ENCODE results near the gene ALDH1A1. TPM values are rescaled to one million over a fixed set of nuclear protein-coding genes. Genes with fewer than 3 reads are reported as not detected.

The ALDH1A1 gene
- polyA plus RNA-seq, 1 of the 3 experiments (the other 2 are of a cell fraction) = 0.03 TPM

DNA sequence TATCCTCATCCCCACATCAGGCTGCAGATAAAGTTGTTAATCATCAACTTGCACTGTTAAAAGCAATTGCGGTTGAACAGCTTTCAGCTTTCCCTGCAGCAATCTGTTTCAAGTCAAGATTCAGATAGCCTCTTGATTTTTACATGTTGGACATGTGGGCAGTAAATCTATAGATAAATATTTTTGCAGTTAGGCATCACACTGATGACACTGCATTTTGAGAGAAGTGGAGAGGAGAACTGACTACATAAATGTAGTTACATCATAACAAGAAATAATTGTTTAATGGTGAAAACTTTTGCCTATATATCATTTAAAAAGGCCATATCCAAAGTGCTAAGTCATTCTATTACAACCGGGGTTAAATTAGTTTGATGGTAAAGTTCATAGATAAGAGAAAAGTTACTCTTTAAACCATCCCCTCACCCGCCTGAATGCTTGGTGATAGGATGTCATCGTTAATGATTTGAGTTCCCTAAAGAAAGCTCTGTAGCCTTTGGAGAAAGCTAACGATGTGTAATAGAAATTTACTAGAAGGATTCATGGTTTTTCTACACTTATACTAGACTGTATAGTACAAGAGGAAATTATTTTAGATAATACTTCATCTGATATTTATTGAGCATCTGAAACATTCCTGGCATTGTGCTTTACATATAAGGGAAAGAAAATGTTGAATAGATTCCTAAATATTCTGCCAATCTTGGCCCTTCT lies 30.8 kb upstream of the ALDH1A1 start (continued):
- TF ChIP-seq GATA2 (CRISPR knock-in tag; IDR thresholded peaks at IDR 0.05) = no peak
- no peak for TF ChIP-seq YY1 (IDR thresholded peaks at IDR 0.05; ENCODE audit: low read depth)
- no peak for TF ChIP-seq RAD21 (IDR thresholded peaks at IDR 0.05; ENCODE audit: low read length)
- no peak for TF ChIP-seq FOXJ3 (CRISPR knock-in tag; IDR thresholded peaks at IDR 0.05)

GRCh38 chr9:72983056-72983455 lies 30.2 kb upstream of the ALDH1A1 start:
- Histone ChIP-seq H4K20me1 (ENCODE audit: insufficient read depth) (no peaks in the 10 kb centered on the region), H3K4me2 (no peak overlapping the region), H3K4me3 (ENCODE audit: low read depth in 2 of 2, low read length in 1 of 2) (no peak overlapping the region), H3K4me1 (ENCODE audit: control insufficient read depth in 1 of 2, insufficient read depth in 2 of 2, low read depth in 1 of 2, low read length in 1 of 2) (peaks cover 0 to 22% of the 10 kb centered on the region in 2 experiments; a peak in 1 of 4 replicates), H3K79me2 (ENCODE audit: insufficient read depth) (no peaks in the 10 kb centered on the region), H3K36me3 (replicated peaks in 1 of 2; ENCODE audit: control insufficient read depth in 1 of 2, insufficient read depth in 2 of 2, low read length in 1 of 2) (no peaks in the 10 kb centered on the region), H3K27me3 (ENCODE audit: insufficient read depth) (no peaks in the 10 kb centered on the region; the same call in 1 of the 2 replicates), H3K9me3 (no peaks in the 10 kb centered on the region), H3K9me2 (no peaks in the 10 kb centered on the region), H2AFZ (ENCODE audit: low read depth) (no peak overlapping the region), H3K9ac (no peak overlapping the region), H3K27ac (ENCODE audit: low read depth in 2 of 2, low read length in 1 of 2) (no peak overlapping the region), H3F3A (replicated peaks; ENCODE audit: insufficient read depth) (no peaks in the 10 kb centered on the region)
- CTCF ChIA-PET = no interaction called here
- TF ChIP-seq RFX5 (IDR thresholded peaks at IDR 0.05; ENCODE audit: low read length) (no peak), TEAD4 (IDR thresholded peaks at IDR 0.05; ENCODE audit: borderline replicate concordance, insufficient read depth) (no peak), NFIC (IDR thresholded peaks at IDR 0.05; ENCODE audit: borderline replicate concordance) (no peak), MEF2A (IDR thresholded peaks at IDR 0.05; ENCODE audit: borderline replicate concordance, low read depth) (no peak), TAF1 (IDR thresholded peaks at IDR 0.05; ENCODE audit: borderline replicate concordance, low read depth, low read length) (no peak), FOXJ3 (CRISPR knock-in tag; IDR thresholded peaks at IDR 0.05) (no peak), GABPA (IDR thresholded peaks at IDR 0.05; ENCODE audit: low read depth) (no peak), FOXM1 (IDR thresholded peaks at IDR 0.05; ENCODE audit: low read depth) (no peak)
- TF ChIP-seq, protein P1, sequence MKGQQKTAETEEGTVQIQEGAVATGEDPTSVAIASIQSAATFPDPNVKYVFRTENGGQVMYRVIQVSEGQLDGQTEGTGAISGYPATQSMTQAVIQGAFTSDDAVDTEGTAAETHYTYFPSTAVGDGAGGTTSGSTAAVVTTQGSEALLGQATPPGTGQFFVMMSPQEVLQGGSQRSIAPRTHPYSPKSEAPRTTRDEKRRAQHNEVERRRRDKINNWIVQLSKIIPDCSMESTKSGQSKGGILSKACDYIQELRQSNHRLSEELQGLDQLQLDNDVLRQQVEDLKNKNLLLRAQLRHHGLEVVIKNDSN (IDR thresholded peaks at IDR 0.05; ENCODE audit: borderline replicate concordance, low read depth) = no peak
- POLR2A ChIA-PET = no interaction called here
- no peak for DNase-seq

GRCh38 chr9:72982146-72982799 lies 29.4 kb upstream of the ALDH1A1 start:
- Histone ChIP-seq H3K36me3 (replicated peaks in 1 of 2; ENCODE audit: control insufficient read depth in 1 of 2, insufficient read depth in 2 of 2, low read length in 1 of 2) (no peaks in the 10 kb centered on the region), H3K4me3 (ENCODE audit: low read depth in 2 of 2, low read length in 1 of 2) (no peak overlapping the region), H3K9ac (no peak overlapping the region), H3K9me3 (no peaks in the 10 kb centered on the region), H3K79me2 (ENCODE audit: insufficient read depth) (no peaks in the 10 kb centered on the region), H2AFZ (ENCODE audit: low read depth) (no peak overlapping the region), H3K27ac (ENCODE audit: low read depth in 2 of 2, low read length in 1 of 2) (no peak overlapping the region), H3F3A (replicated peaks; ENCODE audit: insufficient read depth) (no peaks in the 10 kb centered on the region), H3K4me2 (no peak overlapping the region), H4K20me1 (ENCODE audit: insufficient read depth) (no peaks in the 10 kb centered on the region), H3K27me3 (ENCODE audit: insufficient read depth) (no peaks in the 10 kb centered on the region; the same call in 1 of the 2 replicates), H3K9me2 (no peaks in the 10 kb centered on the region), H3K4me1 (ENCODE audit: control insufficient read depth in 1 of 2, insufficient read depth in 2 of 2, low read depth in 1 of 2, low read length in 1 of 2) (peaks cover 0 to 29% of the 10 kb centered on the region in 2 experiments; a peak in 1 of 4 replicates)
- TF ChIP-seq NFIC (IDR thresholded peaks at IDR 0.05; ENCODE audit: borderline replicate concordance) (0 out of 2 replicates have a peak, but pooled peaks have one; percentile 4), FOXM1 (IDR thresholded peaks at IDR 0.05; ENCODE audit: low read depth) (no peak)
- ChIA-PET CTCF (no interaction called here), POLR2A (no interaction called here)
- WGBS (ENCODE audit: low lambda C conversion rate) = 3% methylated on average over 5 of the region's 5 CpGs
- no peak for DNase-seq
